Measurements from ENCODE around the gene WWOX.

The WWOX gene

GRCh38 chr16:79261481-79261940 is 1162.1 kb downstream of the WWOX start:
- TF ChIP-seq, protein P1, sequence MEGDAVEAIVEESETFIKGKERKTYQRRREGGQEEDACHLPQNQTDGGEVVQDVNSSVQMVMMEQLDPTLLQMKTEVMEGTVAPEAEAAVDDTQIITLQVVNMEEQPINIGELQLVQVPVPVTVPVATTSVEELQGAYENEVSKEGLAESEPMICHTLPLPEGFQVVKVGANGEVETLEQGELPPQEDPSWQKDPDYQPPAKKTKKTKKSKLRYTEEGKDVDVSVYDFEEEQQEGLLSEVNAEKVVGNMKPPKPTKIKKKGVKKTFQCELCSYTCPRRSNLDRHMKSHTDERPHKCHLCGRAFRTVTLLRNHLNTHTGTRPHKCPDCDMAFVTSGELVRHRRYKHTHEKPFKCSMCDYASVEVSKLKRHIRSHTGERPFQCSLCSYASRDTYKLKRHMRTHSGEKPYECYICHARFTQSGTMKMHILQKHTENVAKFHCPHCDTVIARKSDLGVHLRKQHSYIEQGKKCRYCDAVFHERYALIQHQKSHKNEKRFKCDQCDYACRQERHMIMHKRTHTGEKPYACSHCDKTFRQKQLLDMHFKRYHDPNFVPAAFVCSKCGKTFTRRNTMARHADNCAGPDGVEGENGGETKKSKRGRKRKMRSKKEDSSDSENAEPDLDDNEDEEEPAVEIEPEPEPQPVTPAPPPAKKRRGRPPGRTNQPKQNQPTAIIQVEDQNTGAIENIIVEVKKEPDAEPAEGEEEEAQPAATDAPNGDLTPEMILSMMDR (conservative IDR thresholded peaks at IDR 0.05; ENCODE audit: low read depth, low read length): peak; percentile 36
- H3K9ac ChIP-seq: no peak overlapping the region
- no peaks in the 10 kb centered on the region for H3K36me3 ChIP-seq (ENCODE audit: insufficient read depth)
- H3K79me2 ChIP-seq (ENCODE audit: insufficient read depth, low read depth): no peaks in the 10 kb centered on the region
- H3K4me2 ChIP-seq: no peak overlapping the region
- no peaks in the 10 kb centered on the region for H4K20me1 ChIP-seq (ENCODE audit: insufficient read depth)
- H3K27me3 ChIP-seq (ENCODE audit: insufficient read depth, low read depth): no peaks in the 10 kb centered on the region
- no peak overlapping the region for H3K27ac ChIP-seq
- no peaks in the 10 kb centered on the region for H3K4me1 ChIP-seq (ENCODE audit: low read depth, poor library complexity, severe bottlenecking)
- no peak overlapping the region for H2AFZ ChIP-seq (ENCODE audit: low read depth)
- H3K4me3 ChIP-seq (IDR thresholded peaks at IDR 0.05; ENCODE audit: insufficient read depth, low read depth, low read length): no peak overlapping the region

- TF ChIP-seq, protein P1 (conservative IDR thresholded peaks at IDR 0.05; ENCODE audit: low read depth, low read length): no peak
- Histone ChIP-seq H3K36me3 (ENCODE audit: insufficient read depth) (no peaks in the 10 kb centered on the region), H3K4me2 (no peak overlapping the region)
Observed at GRCh38 chr16:79261944-79262552, 1162.6 kb downstream of the WWOX start.

More at GRCh38 chr16:79261944-79262552, 1162.6 kb downstream of the WWOX start:
- Histone ChIP-seq H3K4me3 (IDR thresholded peaks at IDR 0.05; ENCODE audit: insufficient read depth, low read depth, low read length) (no peak overlapping the region), H2AFZ (ENCODE audit: low read depth) (no peak overlapping the region), H3K27me3 (ENCODE audit: insufficient read depth, low read depth) (no peaks in the 10 kb centered on the region), H3K27ac (no peak overlapping the region), H3K4me1 (ENCODE audit: low read depth, poor library complexity, severe bottlenecking) (no peaks in the 10 kb centered on the region), H3K79me2 (ENCODE audit: insufficient read depth, low read depth) (no peaks in the 10 kb centered on the region), H4K20me1 (ENCODE audit: insufficient read depth) (no peaks in the 10 kb centered on the region), H3K9ac (no peak overlapping the region)

All from KMS-11 (cell line).